Measurements from ENCODE around the gene BPIFA2. TPM values are rescaled to one million over a fixed set of nuclear protein-coding genes. Genes with fewer than 3 reads are reported as not detected.

BPIFA2 gene
- total RNA-seq, 2 donors from 2014 or later, result not detected

GRCh38 chr20:33124261-33124660, 43.7 kb upstream of the BPIFA2 start:
- Mint-ChIP-seq H3K9me3 (peaks cover 22% of the 10 kb centered on the region), H3K27me3 (ENCODE audit: insufficient read depth) (peaks cover 23% of the 10 kb centered on the region), H3K4me1 (peaks cover 5% of the 10 kb centered on the region), H3K27ac (no peak overlapping the region), H3K36me3 (ENCODE audit: low read depth) (no peaks in the 10 kb centered on the region), H3K4me3 (no peak overlapping the region)
- no peaks in the 10 kb centered on the region for H3K9me3 ChIP-seq (ENCODE audit: control insufficient read depth, low read length)
- H3K9ac ChIP-seq (ENCODE audit: extremely low read depth, low read length, poor library complexity, severe bottlenecking), result no peak overlapping the region
- peak; percentile 3 for TF ChIP-seq CTCF (conservative IDR thresholded peaks at IDR 0.05)
- H3K27me3 ChIP-seq (ENCODE audit: control insufficient read depth, insufficient read depth, low read length, poor library complexity, severe bottlenecking), result peaks cover 3% of the 10 kb centered on the region
- H3K36me3 ChIP-seq (ENCODE audit: control insufficient read depth, insufficient read depth, low read length), result no peaks in the 10 kb centered on the region
- DNase-seq, result peak; percentile 10
- H3K27ac ChIP-seq (ENCODE audit: low read depth, low read length), result no peak overlapping the region
- no peaks in the 10 kb centered on the region for H3K4me1 ChIP-seq (ENCODE audit: control insufficient read depth, insufficient read depth, low read length)
- WGBS, 2 experiments (ENCODE audit: insufficient coverage in 1 of 2, insufficient read length in 1 of 2), result 77 to 100% methylated on average over 1 to 2 of the region's 2 CpGs
- no peak overlapping the region for H3K4me3 ChIP-seq (ENCODE audit: low read length)

GRCh38 chr20:33124994-33125393, 43.0 kb upstream of the BPIFA2 start:
- DNase-seq, result peak; percentile 38
- WGBS, 2 experiments (ENCODE audit: insufficient coverage in 1 of 2, insufficient read length in 1 of 2), result 82 to 85% methylated on average over 5 to 6 of the region's 6 CpGs
- Histone ChIP-seq H3K9ac (ENCODE audit: extremely low read depth, low read length, poor library complexity, severe bottlenecking) (no peak overlapping the region), H3K4me3 (ENCODE audit: low read length) (no peak overlapping the region), H3K27me3 (ENCODE audit: control insufficient read depth, insufficient read depth, low read length, poor library complexity, severe bottlenecking) (peaks cover 5% of the 10 kb centered on the region), H3K9me3 (ENCODE audit: control insufficient read depth, low read length) (no peaks in the 10 kb centered on the region), H3K4me1 (ENCODE audit: control insufficient read depth, insufficient read depth, low read length) (no peaks in the 10 kb centered on the region), H3K27ac (ENCODE audit: low read depth, low read length) (no peak overlapping the region), H3K36me3 (ENCODE audit: control insufficient read depth, insufficient read depth, low read length) (no peaks in the 10 kb centered on the region)
- Mint-ChIP-seq H3K36me3 (ENCODE audit: low read depth) (no peaks in the 10 kb centered on the region), H3K27me3 (ENCODE audit: insufficient read depth) (peaks cover 25% of the 10 kb centered on the region), H3K27ac (no peak overlapping the region), H3K4me3 (no peak overlapping the region), H3K4me1 (peaks cover 5% of the 10 kb centered on the region), H3K9me3 (peaks cover 22% of the 10 kb centered on the region)
- no peak for TF ChIP-seq CTCF (conservative IDR thresholded peaks at IDR 0.05)

- DNase-seq, result peak; percentile 41
- Mint-ChIP-seq H3K9me3 (peaks cover 22% of the 10 kb centered on the region), H3K27ac (no peak overlapping the region), H3K4me1 (peaks cover 5% of the 10 kb centered on the region), H3K36me3 (ENCODE audit: low read depth) (no peaks in the 10 kb centered on the region), H3K4me3 (no peak overlapping the region), H3K27me3 (ENCODE audit: insufficient read depth) (peaks cover 21% of the 10 kb centered on the region)
- Histone ChIP-seq H3K9me3 (ENCODE audit: control insufficient read depth, low read length) (no peaks in the 10 kb centered on the region), H3K4me3 (ENCODE audit: low read length) (no peak overlapping the region), H3K36me3 (ENCODE audit: control insufficient read depth, insufficient read depth, low read length) (no peaks in the 10 kb centered on the region), H3K27ac (ENCODE audit: low read depth, low read length) (no peak overlapping the region), H3K27me3 (ENCODE audit: control insufficient read depth, insufficient read depth, low read length, poor library complexity, severe bottlenecking) (peaks cover 5% of the 10 kb centered on the region), H3K9ac (ENCODE audit: extremely low read depth, low read length, poor library complexity, severe bottlenecking) (no peak overlapping the region), H3K4me1 (ENCODE audit: control insufficient read depth, insufficient read depth, low read length) (no peaks in the 10 kb centered on the region)
- WGBS, 2 experiments (ENCODE audit: insufficient coverage in 1 of 2, insufficient read length in 1 of 2), result 79 to 91% methylated on average over 5 to 6 of the region's 6 CpGs
- no peak for TF ChIP-seq CTCF (conservative IDR thresholded peaks at IDR 0.05)
These were observed 42.0 kb upstream of the BPIFA2 start for GRCh38 chr20:33125983-33126382.

Measured in endodermal cell (in vitro differentiated cells).